Measurements from ENCODE around the gene PARS2. TPM values are rescaled to one million over a fixed set of nuclear protein-coding genes. Genes with fewer than 3 reads are reported as not detected.

The PARS2 gene
- total and polyA plus RNA-seq, 2 experiments from 2014 or later: 5.9 to 13.6 TPM

- H3K27ac ChIP-seq (ENCODE audit: low read depth): peak overlapping the region; percentile 71; the same call in 1 of the 2 replicates
Observed at GRCh38 chr1:54763816-54764132, 549 bp downstream of the PARS2 start.

GRCh38 chr1:54758678-54759348 lies 5.5 kb downstream of the PARS2 start:
- Histone ChIP-seq H3K4me2 (no peak overlapping the region), H3F3A (replicated peaks; ENCODE audit: low read depth) (no peaks in the 10 kb centered on the region), H3K27me3 (ENCODE audit: insufficient read depth) (no peaks in the 10 kb centered on the region), H3K36me3 (ENCODE audit: insufficient read depth) (no peaks in the 10 kb centered on the region), H3K27ac (ENCODE audit: low read depth) (no peak overlapping the region), H3K79me2 (replicated peaks; ENCODE audit: insufficient read depth) (peaks cover 22% of the 10 kb centered on the region), H2AFZ (no peak overlapping the region), H3K4me1 (ENCODE audit: insufficient read depth) (peaks cover 6% of the 10 kb centered on the region), H3K4me3 (no peak overlapping the region), H4K20me1 (replicated peaks; ENCODE audit: insufficient read depth) (no peaks in the 10 kb centered on the region), H3K9me2 (ENCODE audit: insufficient read depth) (no peaks in the 10 kb centered on the region)
- Mint-ChIP-seq H3K36me3 (ENCODE audit: low read depth) (peaks cover 8% of the 10 kb centered on the region; the same call in 1 of the 3 replicates), H3K9me3 (no peaks in the 10 kb centered on the region; the same call in 2 of the 3 replicates), H3K4me1 (peaks cover 16% of the 10 kb centered on the region), H3K27me3 (ENCODE audit: insufficient read depth, low read depth, poor library complexity) (peaks cover 10% of the 10 kb centered on the region), H3K4me3 (no peak overlapping the region), H3K27ac (no peak overlapping the region)
- no peak for ATAC-seq
- no peak for DNase-seq (ENCODE audit: low spot score)
- no peak for TF ChIP-seq CREB1 (CRISPR knock-in tag; IDR thresholded peaks at IDR 0.05; ENCODE audit: low read depth)
- TF ChIP-seq, protein P1, sequence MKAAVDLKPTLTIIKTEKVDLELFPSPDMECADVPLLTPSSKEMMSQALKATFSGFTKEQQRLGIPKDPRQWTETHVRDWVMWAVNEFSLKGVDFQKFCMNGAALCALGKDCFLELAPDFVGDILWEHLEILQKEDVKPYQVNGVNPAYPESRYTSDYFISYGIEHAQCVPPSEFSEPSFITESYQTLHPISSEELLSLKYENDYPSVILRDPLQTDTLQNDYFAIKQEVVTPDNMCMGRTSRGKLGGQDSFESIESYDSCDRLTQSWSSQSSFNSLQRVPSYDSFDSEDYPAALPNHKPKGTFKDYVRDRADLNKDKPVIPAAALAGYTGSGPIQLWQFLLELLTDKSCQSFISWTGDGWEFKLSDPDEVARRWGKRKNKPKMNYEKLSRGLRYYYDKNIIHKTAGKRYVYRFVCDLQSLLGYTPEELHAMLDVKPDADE (IDR thresholded peaks at IDR 0.05): no peak
- no peak for TF ChIP-seq ZNF114 (CRISPR knock-in tag; IDR thresholded peaks at IDR 0.05)
- TF ChIP-seq, protein P2, sequence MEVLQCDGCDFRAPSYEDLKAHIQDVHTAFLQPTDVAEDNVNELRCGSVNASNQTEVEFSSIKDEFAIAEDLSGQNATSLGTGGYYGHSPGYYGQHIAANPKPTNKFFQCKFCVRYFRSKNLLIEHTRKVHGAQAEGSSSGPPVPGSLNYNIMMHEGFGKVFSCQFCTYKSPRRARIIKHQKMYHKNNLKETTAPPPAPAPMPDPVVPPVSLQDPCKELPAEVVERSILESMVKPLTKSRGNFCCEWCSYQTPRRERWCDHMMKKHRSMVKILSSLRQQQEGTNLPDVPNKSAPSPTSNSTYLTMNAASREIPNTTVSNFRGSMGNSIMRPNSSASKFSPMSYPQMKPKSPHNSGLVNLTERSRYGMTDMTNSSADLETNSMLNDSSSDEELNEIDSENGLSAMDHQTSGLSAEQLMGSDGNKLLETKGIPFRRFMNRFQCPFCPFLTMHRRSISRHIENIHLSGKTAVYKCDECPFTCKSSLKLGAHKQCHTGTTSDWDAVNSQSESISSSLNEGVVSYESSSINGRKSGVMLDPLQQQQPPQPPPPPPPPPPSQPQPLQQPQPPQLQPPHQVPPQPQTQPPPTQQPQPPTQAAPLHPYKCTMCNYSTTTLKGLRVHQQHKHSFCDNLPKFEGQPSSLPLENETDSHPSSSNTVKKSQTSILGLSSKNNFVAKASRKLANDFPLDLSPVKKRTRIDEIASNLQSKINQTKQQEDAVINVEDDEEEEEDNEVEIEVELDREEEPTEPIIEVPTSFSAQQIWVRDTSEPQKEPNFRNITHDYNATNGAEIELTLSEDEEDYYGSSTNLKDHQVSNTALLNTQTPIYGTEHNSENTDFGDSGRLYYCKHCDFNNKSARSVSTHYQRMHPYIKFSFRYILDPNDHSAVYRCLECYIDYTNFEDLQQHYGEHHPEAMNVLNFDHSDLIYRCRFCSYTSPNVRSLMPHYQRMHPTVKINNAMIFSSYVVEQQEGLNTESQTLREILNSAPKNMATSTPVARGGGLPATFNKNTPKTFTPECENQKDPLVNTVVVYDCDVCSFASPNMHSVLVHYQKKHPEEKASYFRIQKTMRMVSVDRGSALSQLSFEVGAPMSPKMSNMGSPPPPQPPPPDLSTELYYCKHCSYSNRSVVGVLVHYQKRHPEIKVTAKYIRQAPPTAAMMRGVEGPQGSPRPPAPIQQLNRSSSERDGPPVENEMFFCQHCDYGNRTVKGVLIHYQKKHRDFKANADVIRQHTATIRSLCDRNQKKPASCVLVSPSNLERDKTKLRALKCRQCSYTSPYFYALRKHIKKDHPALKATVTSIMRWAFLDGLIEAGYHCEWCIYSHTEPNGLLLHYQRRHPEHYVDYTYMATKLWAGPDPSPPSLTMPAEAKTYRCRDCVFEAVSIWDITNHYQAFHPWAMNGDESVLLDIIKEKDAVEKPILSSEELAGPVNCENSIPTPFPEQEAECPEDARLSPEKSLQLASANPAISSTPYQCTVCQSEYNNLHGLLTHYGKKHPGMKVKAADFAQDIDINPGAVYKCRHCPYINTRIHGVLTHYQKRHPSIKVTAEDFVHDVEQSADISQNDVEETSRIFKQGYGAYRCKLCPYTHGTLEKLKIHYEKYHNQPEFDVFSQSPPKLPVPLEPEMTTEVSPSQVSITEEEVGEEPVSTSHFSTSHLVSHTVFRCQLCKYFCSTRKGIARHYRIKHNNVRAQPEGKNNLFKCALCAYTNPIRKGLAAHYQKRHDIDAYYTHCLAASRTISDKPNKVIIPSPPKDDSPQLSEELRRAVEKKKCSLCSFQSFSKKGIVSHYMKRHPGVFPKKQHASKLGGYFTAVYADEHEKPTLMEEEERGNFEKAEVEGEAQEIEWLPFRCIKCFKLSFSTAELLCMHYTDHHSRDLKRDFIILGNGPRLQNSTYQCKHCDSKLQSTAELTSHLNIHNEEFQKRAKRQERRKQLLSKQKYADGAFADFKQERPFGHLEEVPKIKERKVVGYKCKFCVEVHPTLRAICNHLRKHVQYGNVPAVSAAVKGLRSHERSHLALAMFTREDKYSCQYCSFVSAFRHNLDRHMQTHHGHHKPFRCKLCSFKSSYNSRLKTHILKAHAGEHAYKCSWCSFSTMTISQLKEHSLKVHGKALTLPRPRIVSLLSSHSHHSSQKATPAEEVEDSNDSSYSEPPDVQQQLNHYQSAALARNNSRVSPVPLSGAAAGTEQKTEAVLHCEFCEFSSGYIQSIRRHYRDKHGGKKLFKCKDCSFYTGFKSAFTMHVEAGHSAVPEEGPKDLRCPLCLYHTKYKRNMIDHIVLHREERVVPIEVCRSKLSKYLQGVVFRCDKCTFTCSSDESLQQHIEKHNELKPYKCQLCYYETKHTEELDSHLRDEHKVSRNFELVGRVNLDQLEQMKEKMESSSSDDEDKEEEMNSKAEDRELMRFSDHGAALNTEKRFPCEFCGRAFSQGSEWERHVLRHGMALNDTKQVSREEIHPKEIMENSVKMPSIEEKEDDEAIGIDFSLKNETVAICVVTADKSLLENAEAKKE (CRISPR knock-in tag; IDR thresholded peaks at IDR 0.05): no peak
- no peak for TF ChIP-seq NANOG (IDR thresholded peaks at IDR 0.05; ENCODE audit: borderline replicate concordance)
- TF ChIP-seq EZH2phosphoT487 (IDR thresholded peaks at IDR 0.05; ENCODE audit: unreplicated experiment): no peak

More at GRCh38 chr1:54763816-54764132, 549 bp downstream of the PARS2 start:
- Mint-ChIP-seq H3K4me3 (peak overlapping the region; percentile 94), H3K4me1 (peaks cover 28% of the 10 kb centered on the region), H3K27me3 (ENCODE audit: insufficient read depth, low read depth, poor library complexity) (peaks cover 7% of the 10 kb centered on the region), H3K9me3 (no peaks in the 10 kb centered on the region; the same call in 2 of the 3 replicates), H3K27ac (peak overlapping the region; percentile 95), H3K36me3 (ENCODE audit: low read depth) (no peaks in the 10 kb centered on the region)
- Histone ChIP-seq H3K4me2 (peak overlapping the region; percentile 90), H3K27me3 (ENCODE audit: insufficient read depth) (no peaks in the 10 kb centered on the region), H3K79me2 (replicated peaks; ENCODE audit: insufficient read depth) (peaks cover 25% of the 10 kb centered on the region), H3K4me3 (peak overlapping the region; percentile 93), H2AFZ (peak overlapping the region; percentile 44; the same call in 1 of the 2 replicates), H3F3A (replicated peaks; ENCODE audit: low read depth) (0 out of 2 replicates have a peak, but pooled peaks cover 3% of the 10 kb centered on the region), H3K36me3 (ENCODE audit: insufficient read depth) (no peaks in the 10 kb centered on the region), H3K4me1 (ENCODE audit: insufficient read depth) (peaks cover 9% of the 10 kb centered on the region), H4K20me1 (replicated peaks; ENCODE audit: insufficient read depth) (no peaks in the 10 kb centered on the region), H3K9me2 (ENCODE audit: insufficient read depth) (no peaks in the 10 kb centered on the region)
- ATAC-seq: peak; percentile 9
- TF ChIP-seq, protein P3, sequence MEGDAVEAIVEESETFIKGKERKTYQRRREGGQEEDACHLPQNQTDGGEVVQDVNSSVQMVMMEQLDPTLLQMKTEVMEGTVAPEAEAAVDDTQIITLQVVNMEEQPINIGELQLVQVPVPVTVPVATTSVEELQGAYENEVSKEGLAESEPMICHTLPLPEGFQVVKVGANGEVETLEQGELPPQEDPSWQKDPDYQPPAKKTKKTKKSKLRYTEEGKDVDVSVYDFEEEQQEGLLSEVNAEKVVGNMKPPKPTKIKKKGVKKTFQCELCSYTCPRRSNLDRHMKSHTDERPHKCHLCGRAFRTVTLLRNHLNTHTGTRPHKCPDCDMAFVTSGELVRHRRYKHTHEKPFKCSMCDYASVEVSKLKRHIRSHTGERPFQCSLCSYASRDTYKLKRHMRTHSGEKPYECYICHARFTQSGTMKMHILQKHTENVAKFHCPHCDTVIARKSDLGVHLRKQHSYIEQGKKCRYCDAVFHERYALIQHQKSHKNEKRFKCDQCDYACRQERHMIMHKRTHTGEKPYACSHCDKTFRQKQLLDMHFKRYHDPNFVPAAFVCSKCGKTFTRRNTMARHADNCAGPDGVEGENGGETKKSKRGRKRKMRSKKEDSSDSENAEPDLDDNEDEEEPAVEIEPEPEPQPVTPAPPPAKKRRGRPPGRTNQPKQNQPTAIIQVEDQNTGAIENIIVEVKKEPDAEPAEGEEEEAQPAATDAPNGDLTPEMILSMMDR (conservative IDR thresholded peaks at IDR 0.05; ENCODE audit: low read depth in 2 of 2): no peak
- TF ChIP-seq STAT1 (IDR thresholded peaks at IDR 0.05; ENCODE audit: unreplicated experiment) (no peak), JUNB (IDR thresholded peaks at IDR 0.05; ENCODE audit: unreplicated experiment) (no peak), NANOG (IDR thresholded peaks at IDR 0.05; ENCODE audit: borderline replicate concordance) (no peak)
- TF ChIP-seq, protein P1 (IDR thresholded peaks at IDR 0.05): no peak
- DNase-seq (ENCODE audit: low spot score): peak; percentile 42

Data from GM23338 (cell line).